A673 (cell line): ENCODE measurements around the gene PTPN18.

Experiments
- EZH2 ChIP-seq: fragments of 200-600 bp; sonication (generic); IDR thresholded peaks from 2 replicates; pipeline ENCODE4 v1.6.1; 2017; ENCODE audit warnings: borderline replicate concordance, low read depth, mild to moderate bottlenecking, mixed read lengths, antibody characterized with exemption, low read length; ENCODE audit not compliant: poor library complexity, severe bottlenecking
- TF ChIP-seq, protein P1 (sequence below): fragments of 300-800, 200-600 bp; sonication (generic); conservative IDR thresholded peaks from 2 replicates; pipeline ENCODE4 v1.5.1; 2017; ENCODE audit warnings: low read depth, mild to moderate bottlenecking, antibody characterized with exemption, low read length, moderate library complexity, mixed read lengths

DNA sequence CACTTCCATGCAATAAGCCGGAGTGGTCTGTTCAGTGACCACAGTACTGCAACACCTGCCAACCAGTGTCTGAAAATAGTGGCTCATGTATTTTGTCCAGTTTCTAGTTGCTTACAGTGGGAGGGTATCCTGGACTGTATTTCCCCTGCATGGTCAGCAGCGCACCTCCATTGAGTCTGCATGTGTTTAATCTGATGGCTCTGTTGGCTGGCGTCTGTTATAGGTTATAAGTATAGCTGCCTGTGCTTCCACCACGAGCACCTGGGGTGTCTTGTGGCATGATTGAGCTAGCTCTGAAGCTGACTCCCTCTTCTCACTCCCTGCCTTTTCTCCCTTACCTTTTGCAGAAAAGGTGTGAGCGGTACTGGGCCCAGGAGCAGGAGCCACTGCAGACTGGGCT is 12.9 kb downstream of the PTPN18 start:
- TF ChIP-seq, protein P1, sequence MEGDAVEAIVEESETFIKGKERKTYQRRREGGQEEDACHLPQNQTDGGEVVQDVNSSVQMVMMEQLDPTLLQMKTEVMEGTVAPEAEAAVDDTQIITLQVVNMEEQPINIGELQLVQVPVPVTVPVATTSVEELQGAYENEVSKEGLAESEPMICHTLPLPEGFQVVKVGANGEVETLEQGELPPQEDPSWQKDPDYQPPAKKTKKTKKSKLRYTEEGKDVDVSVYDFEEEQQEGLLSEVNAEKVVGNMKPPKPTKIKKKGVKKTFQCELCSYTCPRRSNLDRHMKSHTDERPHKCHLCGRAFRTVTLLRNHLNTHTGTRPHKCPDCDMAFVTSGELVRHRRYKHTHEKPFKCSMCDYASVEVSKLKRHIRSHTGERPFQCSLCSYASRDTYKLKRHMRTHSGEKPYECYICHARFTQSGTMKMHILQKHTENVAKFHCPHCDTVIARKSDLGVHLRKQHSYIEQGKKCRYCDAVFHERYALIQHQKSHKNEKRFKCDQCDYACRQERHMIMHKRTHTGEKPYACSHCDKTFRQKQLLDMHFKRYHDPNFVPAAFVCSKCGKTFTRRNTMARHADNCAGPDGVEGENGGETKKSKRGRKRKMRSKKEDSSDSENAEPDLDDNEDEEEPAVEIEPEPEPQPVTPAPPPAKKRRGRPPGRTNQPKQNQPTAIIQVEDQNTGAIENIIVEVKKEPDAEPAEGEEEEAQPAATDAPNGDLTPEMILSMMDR: no peak
- TF ChIP-seq EZH2: no peak
